Measurements from ENCODE around the gene PEG3.

- TF ChIP-seq ZKSCAN8 (CRISPR knock-in tag; IDR thresholded peaks at IDR 0.05; ENCODE audit: borderline replicate concordance) (no peak), HNRNPL (IDR thresholded peaks at IDR 0.05; ENCODE audit: low read depth, low read length) (no peak), CEBPB (IDR thresholded peaks at IDR 0.05; ENCODE audit: borderline replicate concordance, low read depth, low read length) (no peak), KLF12 (CRISPR knock-in tag; IDR thresholded peaks at IDR 0.05; ENCODE audit: borderline replicate concordance) (no peak), ZNF281 (CRISPR knock-in tag; IDR thresholded peaks at IDR 0.05; ENCODE audit: borderline replicate concordance) (no peak), MTA3 (CRISPR knock-in tag; IDR thresholded peaks at IDR 0.05) (no peak), ZNF296 (CRISPR knock-in tag; conservative IDR thresholded peaks at IDR 0.05) (no peak), RFX5 (IDR thresholded peaks at IDR 0.05; ENCODE audit: low read depth, low read length) (no peak)
- TF ChIP-seq, protein P1, sequence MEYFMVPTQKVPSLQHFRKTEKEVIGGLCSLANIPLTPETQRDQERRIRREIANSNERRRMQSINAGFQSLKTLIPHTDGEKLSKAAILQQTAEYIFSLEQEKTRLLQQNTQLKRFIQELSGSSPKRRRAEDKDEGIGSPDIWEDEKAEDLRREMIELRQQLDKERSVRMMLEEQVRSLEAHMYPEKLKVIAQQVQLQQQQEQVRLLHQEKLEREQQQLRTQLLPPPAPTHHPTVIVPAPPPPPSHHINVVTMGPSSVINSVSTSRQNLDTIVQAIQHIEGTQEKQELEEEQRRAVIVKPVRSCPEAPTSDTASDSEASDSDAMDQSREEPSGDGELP (IDR thresholded peaks at IDR 0.05; ENCODE audit: borderline replicate concordance, low read depth), result no peak
- TF ChIP-seq, protein P2, sequence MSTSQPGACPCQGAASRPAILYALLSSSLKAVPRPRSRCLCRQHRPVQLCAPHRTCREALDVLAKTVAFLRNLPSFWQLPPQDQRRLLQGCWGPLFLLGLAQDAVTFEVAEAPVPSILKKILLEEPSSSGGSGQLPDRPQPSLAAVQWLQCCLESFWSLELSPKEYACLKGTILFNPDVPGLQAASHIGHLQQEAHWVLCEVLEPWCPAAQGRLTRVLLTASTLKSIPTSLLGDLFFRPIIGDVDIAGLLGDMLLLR (CRISPR knock-in tag; IDR thresholded peaks at IDR 0.05), result no peak
These were observed 31.7 kb downstream of the PEG3 start for GRCh38 chr19:56808717-56809392.

All from HepG2 (cell line).